ENCODE results near the gene IKBIP.
"Not testable (repeated sequence)": the region's sequence is repeated elsewhere in the genome, so short reads cannot be mapped to it uniquely, and the experiment has no call there.

IKBIP gene

GRCh38 chr12:98637068-98637467 is 7.5 kb downstream of the IKBIP start:
- no peak overlapping the region for H2AFZ ChIP-seq (ENCODE audit: low read length, unreplicated experiment)
- peaks cover 85% of the 10 kb centered on the region for H3K79me2 ChIP-seq (ENCODE audit: control insufficient read depth, insufficient read depth, low read length, unreplicated experiment)
- H3K36me3 ChIP-seq (ENCODE audit: insufficient read depth, low read length) = peaks cover 8% of the 10 kb centered on the region
- no peak overlapping the region for H3K27ac ChIP-seq (ENCODE audit: low read depth, low read length)
- no peaks in the 10 kb centered on the region for H3K27me3 ChIP-seq (ENCODE audit: insufficient read depth, low read length)
- peaks cover 21% of the 10 kb centered on the region for H3K4me1 ChIP-seq (ENCODE audit: control insufficient read depth, insufficient read depth, low read length, unreplicated experiment)
- H3K4me3 ChIP-seq (ENCODE audit: low read depth, low read length) = no peak overlapping the region

- no peak overlapping the region for H2AFZ ChIP-seq (ENCODE audit: low read length, unreplicated experiment)
- peaks cover 72% of the 10 kb centered on the region for H3K79me2 ChIP-seq (ENCODE audit: control insufficient read depth, insufficient read depth, low read length, unreplicated experiment)
- H3K4me1 ChIP-seq (ENCODE audit: control insufficient read depth, insufficient read depth, low read length, unreplicated experiment) = peaks cover 19% of the 10 kb centered on the region
- peak overlapping the region; percentile 23; the same call in 1 of the 2 replicates for H3K27ac ChIP-seq (ENCODE audit: low read depth, low read length)
- peaks cover 10% of the 10 kb centered on the region for H3K36me3 ChIP-seq (ENCODE audit: insufficient read depth, low read length)
- H3K4me3 ChIP-seq (ENCODE audit: low read depth, low read length) = no peak overlapping the region
- H3K27me3 ChIP-seq (ENCODE audit: insufficient read depth, low read length) = no peaks in the 10 kb centered on the region
Observed at GRCh38 chr12:98635657-98636323, 8.8 kb downstream of the IKBIP start.

- Histone ChIP-seq H2AFZ (ENCODE audit: low read length, unreplicated experiment) (no peak overlapping the region), H3K79me2 (ENCODE audit: control insufficient read depth, insufficient read depth, low read length, unreplicated experiment) (peaks cover 3% of the 10 kb centered on the region), H3K4me3 (ENCODE audit: low read depth, low read length) (no peak overlapping the region), H3K36me3 (ENCODE audit: insufficient read depth, low read length) (peaks cover 3% of the 10 kb centered on the region; the same call in 1 of the 2 replicates), H3K27me3 (ENCODE audit: insufficient read depth, low read length) (no peaks in the 10 kb centered on the region), H3K27ac (ENCODE audit: low read depth, low read length) (peak overlapping the region; percentile 32), H3K4me1 (ENCODE audit: control insufficient read depth, insufficient read depth, low read length, unreplicated experiment) (peaks cover 6% of the 10 kb centered on the region)
Observed at GRCh38 chr12:98618952-98619351, 25.6 kb downstream of the IKBIP start.

- Histone ChIP-seq H3K36me3 (ENCODE audit: insufficient read depth, low read length) (peaks cover 8% of the 10 kb centered on the region), H3K27ac (ENCODE audit: low read depth, low read length) (no peak overlapping the region), H2AFZ (ENCODE audit: low read length, unreplicated experiment) (no peak overlapping the region), H3K4me3 (ENCODE audit: low read depth, low read length) (no peak overlapping the region), H3K27me3 (ENCODE audit: insufficient read depth, low read length) (no peaks in the 10 kb centered on the region), H3K79me2 (ENCODE audit: control insufficient read depth, insufficient read depth, low read length, unreplicated experiment) (peaks cover 2% of the 10 kb centered on the region), H3K4me1 (ENCODE audit: control insufficient read depth, insufficient read depth, low read length, unreplicated experiment) (no peaks in the 10 kb centered on the region)
Observed at GRCh38 chr12:98612696-98613334, 31.8 kb downstream of the IKBIP start.

GRCh38 chr12:98610596-98610995 is 34.0 kb downstream of the IKBIP start:
- H2AFZ ChIP-seq (ENCODE audit: low read length, unreplicated experiment) = no peak overlapping the region
- no peak overlapping the region for H3K27ac ChIP-seq (ENCODE audit: low read depth, low read length)
- H3K4me3 ChIP-seq (ENCODE audit: low read depth, low read length) = no peak overlapping the region
- H3K4me1 ChIP-seq (ENCODE audit: control insufficient read depth, insufficient read depth, low read length, unreplicated experiment) = no peaks in the 10 kb centered on the region
- no peaks in the 10 kb centered on the region for H3K27me3 ChIP-seq (ENCODE audit: insufficient read depth, low read length)
- peaks cover 5% of the 10 kb centered on the region; the same call in 1 of the 2 replicates for H3K36me3 ChIP-seq (ENCODE audit: insufficient read depth, low read length)
- H3K79me2 ChIP-seq (ENCODE audit: control insufficient read depth, insufficient read depth, low read length, unreplicated experiment) = no peaks in the 10 kb centered on the region

GRCh38 chr12:98606359-98606988 is 38.1 kb downstream of the IKBIP start:
- H3K79me2 ChIP-seq (ENCODE audit: control insufficient read depth, insufficient read depth, low read length, unreplicated experiment) = no peaks in the 10 kb centered on the region
- H3K4me3 ChIP-seq (ENCODE audit: low read depth, low read length) = no peak overlapping the region
- H2AFZ ChIP-seq (ENCODE audit: low read length, unreplicated experiment) = no peak overlapping the region
- H3K4me1 ChIP-seq (ENCODE audit: control insufficient read depth, insufficient read depth, low read length, unreplicated experiment) = no peaks in the 10 kb centered on the region
- H3K27ac ChIP-seq (ENCODE audit: low read depth, low read length) = no peak overlapping the region
- peaks cover 5% of the 10 kb centered on the region for H3K36me3 ChIP-seq (ENCODE audit: insufficient read depth, low read length)
- no peaks in the 10 kb centered on the region for H3K27me3 ChIP-seq (ENCODE audit: insufficient read depth, low read length)

GRCh38 chr12:98601924-98602323 is 42.7 kb downstream of the IKBIP start:
- no peaks in the 10 kb centered on the region for H3K4me1 ChIP-seq (ENCODE audit: control insufficient read depth, insufficient read depth, low read length, unreplicated experiment)
- no peaks in the 10 kb centered on the region for H3K27me3 ChIP-seq (ENCODE audit: insufficient read depth, low read length)
- peaks cover 34% of the 10 kb centered on the region for H3K36me3 ChIP-seq (ENCODE audit: insufficient read depth, low read length)
- no peak overlapping the region for H3K4me3 ChIP-seq (ENCODE audit: low read depth, low read length)
- no peak overlapping the region for H3K27ac ChIP-seq (ENCODE audit: low read depth, low read length)
- H2AFZ ChIP-seq (ENCODE audit: low read length, unreplicated experiment) = no peak overlapping the region
- peaks cover 27% of the 10 kb centered on the region for H3K79me2 ChIP-seq (ENCODE audit: control insufficient read depth, insufficient read depth, low read length, unreplicated experiment)

- not testable (repeated sequence) for H3K4me3 ChIP-seq (ENCODE audit: low read depth, low read length); H3K4me1 ChIP-seq (ENCODE audit: control insufficient read depth, insufficient read depth, low read length, unreplicated experiment); H3K27me3 ChIP-seq (ENCODE audit: insufficient read depth, low read length); H2AFZ ChIP-seq (ENCODE audit: low read length, unreplicated experiment); H3K27ac ChIP-seq (ENCODE audit: low read depth, low read length)
- Histone ChIP-seq H3K79me2 (ENCODE audit: control insufficient read depth, insufficient read depth, low read length, unreplicated experiment) (peaks cover 61% of the 10 kb centered on the region), H3K36me3 (ENCODE audit: insufficient read depth, low read length) (peaks cover 42% of the 10 kb centered on the region)
Observed at GRCh38 chr12:98597313-98597712, 47.3 kb downstream of the IKBIP start.

GRCh38 chr12:98595243-98595988 is 49.2 kb downstream of the IKBIP start:
- Histone ChIP-seq H3K27me3 (ENCODE audit: insufficient read depth, low read length) (no peaks in the 10 kb centered on the region), H3K79me2 (ENCODE audit: control insufficient read depth, insufficient read depth, low read length, unreplicated experiment) (peaks cover 57% of the 10 kb centered on the region), H3K4me3 (ENCODE audit: low read depth, low read length) (peak overlapping the region; percentile 81), H2AFZ (ENCODE audit: low read length, unreplicated experiment) (no peak overlapping the region), H3K36me3 (ENCODE audit: insufficient read depth, low read length) (peaks cover 32% of the 10 kb centered on the region), H3K27ac (ENCODE audit: low read depth, low read length) (peak overlapping the region; percentile 79), H3K4me1 (ENCODE audit: control insufficient read depth, insufficient read depth, low read length, unreplicated experiment) (peaks cover 5% of the 10 kb centered on the region)

- H3K27me3 ChIP-seq (ENCODE audit: insufficient read depth, low read length) = no peaks in the 10 kb centered on the region
- peak overlapping the region; percentile 81 for H3K4me3 ChIP-seq (ENCODE audit: low read depth, low read length)
- H3K27ac ChIP-seq (ENCODE audit: low read depth, low read length) = peak overlapping the region; percentile 79
- peaks cover 50% of the 10 kb centered on the region for H3K79me2 ChIP-seq (ENCODE audit: control insufficient read depth, insufficient read depth, low read length, unreplicated experiment)
- peaks cover 25% of the 10 kb centered on the region for H3K36me3 ChIP-seq (ENCODE audit: insufficient read depth, low read length)
- H2AFZ ChIP-seq (ENCODE audit: low read length, unreplicated experiment) = peak overlapping the region; percentile 27
- H3K4me1 ChIP-seq (ENCODE audit: control insufficient read depth, insufficient read depth, low read length, unreplicated experiment) = peaks cover 5% of the 10 kb centered on the region
Observed at GRCh38 chr12:98594050-98594835, 50.3 kb downstream of the IKBIP start.
